Measurements from ENCODE around the gene PUS7.
"Not testable (repeated sequence)": the region's sequence is repeated elsewhere in the genome, so short reads cannot be mapped to it uniquely, and the experiment has no call there.

The PUS7 gene

GRCh38 chr7:105521717-105522463, at the start of gene PUS7:
TSS of gene PUS7 (minus strand) at chr7:105522271. CDS start at chr7:105508512, 13,759 bp downstream.
- DNase-seq (ENCODE audit: low spot score) = peak; percentile 97

GRCh38 chr7:105567821-105568220, 45.8 kb upstream of the PUS7 start:
- DNase-seq (ENCODE audit: low spot score) = no peak

GRCh38 chr7:105567024-105567423, 45.0 kb upstream of the PUS7 start:
- no peak for DNase-seq (ENCODE audit: low spot score)

- DNase-seq (ENCODE audit: low spot score) = no peak
Measured at GRCh38 chr7:105565190-105565589, 43.1 kb upstream of the PUS7 start.

- no peak for DNase-seq (ENCODE audit: low spot score)
Measured at GRCh38 chr7:105559926-105560325, 37.9 kb upstream of the PUS7 start.

GRCh38 chr7:105538339-105538738, 16.3 kb upstream of the PUS7 start:
- no peak for DNase-seq (ENCODE audit: low spot score)

- DNase-seq (ENCODE audit: low spot score) = no peak
Measured at GRCh38 chr7:105532709-105533460, 10.8 kb upstream of the PUS7 start.

- peak; percentile 91 for DNase-seq (ENCODE audit: low spot score)
Measured at GRCh38 chr7:105531792-105532671, 10.0 kb upstream of the PUS7 start, which contains the start of gene RINT1. TSS of gene RINT1 (plus strand) at chr7:105532201. CDS start at chr7:105532316, 115 bp downstream.

GRCh38 chr7:105530546-105530945, 8.5 kb upstream of the PUS7 start:
- DNase-seq (ENCODE audit: low spot score) = no peak

GRCh38 chr7:105530126-105530525, 8.1 kb upstream of the PUS7 start:
- DNase-seq (ENCODE audit: low spot score) = no peak

- not testable (repeated sequence) for DNase-seq (ENCODE audit: low spot score)
Measured at GRCh38 chr7:105527737-105528136, 5.7 kb upstream of the PUS7 start.

GRCh38 chr7:105524840-105525239, 2.8 kb upstream of the PUS7 start:
- no peak for DNase-seq (ENCODE audit: low spot score)

- not testable (repeated sequence) for DNase-seq (ENCODE audit: low spot score)
Measured at GRCh38 chr7:105524423-105524822, 2.4 kb upstream of the PUS7 start.

GRCh38 chr7:105521027-105521716, 899 bp downstream of the PUS7 start:
- DNase-seq (ENCODE audit: low spot score) = peak; percentile 72

- not testable (repeated sequence) for DNase-seq (ENCODE audit: low spot score)
Measured at GRCh38 chr7:105520620-105521019, 1.5 kb downstream of the PUS7 start.

- DNase-seq (ENCODE audit: low spot score) = no peak
Measured at GRCh38 chr7:105519353-105519752, 2.7 kb downstream of the PUS7 start.

GRCh38 chr7:105515610-105516009, 6.5 kb downstream of the PUS7 start:
- DNase-seq (ENCODE audit: low spot score) = not testable (repeated sequence)

GRCh38 chr7:105512926-105513526, 9.0 kb downstream of the PUS7 start:
- DNase-seq (ENCODE audit: low spot score) = no peak

- no peak for DNase-seq (ENCODE audit: low spot score)
Measured at GRCh38 chr7:105512415-105512814, 9.7 kb downstream of the PUS7 start.

- DNase-seq (ENCODE audit: low spot score) = no peak
Measured at GRCh38 chr7:105502173-105502572, 19.9 kb downstream of the PUS7 start.

- no peak for DNase-seq (ENCODE audit: low spot score)
Measured at GRCh38 chr7:105497016-105497415, 25.1 kb downstream of the PUS7 start.

All from AG08396 (cell line).